Measurements from ENCODE around the gene CHCHD10. TPM values are rescaled to one million over a fixed set of nuclear protein-coding genes. Genes with fewer than 3 reads are reported as not detected.

CHCHD10 gene
- total and polyA plus RNA-seq, 2 experiments from 2014 or later = 77.5 to 324 TPM

GRCh38 chr22:23754220-23754919, 13.4 kb downstream of the CHCHD10 start, which contains the start of gene VPREB3:
TSS of gene VPREB3 (minus strand) at chr22:23754425. CDS start at chr22:23754363, 62 bp downstream.
- no peak for TF ChIP-seq CTCF (IDR thresholded peaks at IDR 0.05; ENCODE audit: low read depth, low read length)
- DNase-seq (ENCODE audit: low read depth in 1 of 2, low spot score in 1 of 2) = no peak

GRCh38 chr22:23753385-23753784, 14.4 kb downstream of the CHCHD10 start:
- no peak for DNase-seq (ENCODE audit: low read depth in 1 of 2, low spot score in 1 of 2)
- Histone ChIP-seq H3K36me3 (no peaks in the 10 kb centered on the region), H3K27me3 (no peaks in the 10 kb centered on the region), H3K4me3 (no peak overlapping the region), H3K4me1 (ENCODE audit: low read depth) (peaks cover 7% of the 10 kb centered on the region), H3K9me3 (ENCODE audit: low read depth) (no peaks in the 10 kb centered on the region), H3K27ac (no peak overlapping the region)
- no peak for TF ChIP-seq CTCF (IDR thresholded peaks at IDR 0.05; ENCODE audit: low read depth, low read length)

More at GRCh38 chr22:23754220-23754919, 13.4 kb downstream of the CHCHD10 start, which contains the start of gene VPREB3:
- Histone ChIP-seq H3K36me3 (no peaks in the 10 kb centered on the region), H3K27me3 (no peaks in the 10 kb centered on the region), H3K4me3 (no peak within 1 kb of the TSS), H3K27ac (no peak within 1 kb of the TSS), H3K4me1 (ENCODE audit: low read depth) (peaks cover 7% of the 10 kb centered on the region), H3K9me3 (ENCODE audit: low read depth) (no peaks in the 10 kb centered on the region)

GRCh38 chr22:23752750-23753149, 15.0 kb downstream of the CHCHD10 start:
- no peaks in the 10 kb centered on the region for H3K36me3 ChIP-seq
- no peaks in the 10 kb centered on the region for H3K27me3 ChIP-seq
- no peak for DNase-seq (ENCODE audit: low read depth in 1 of 2, low spot score in 1 of 2)
- TF ChIP-seq CTCF (IDR thresholded peaks at IDR 0.05; ENCODE audit: low read depth, low read length) = no peak
- H3K9me3 ChIP-seq (ENCODE audit: low read depth) = no peaks in the 10 kb centered on the region
- H3K27ac ChIP-seq = no peak overlapping the region
- peaks cover 7% of the 10 kb centered on the region for H3K4me1 ChIP-seq (ENCODE audit: low read depth)
- no peak overlapping the region for H3K4me3 ChIP-seq

- no peak for DNase-seq (ENCODE audit: low read depth in 1 of 2, low spot score in 1 of 2)
Observed at GRCh38 chr22:23752090-23752691, 15.6 kb downstream of the CHCHD10 start.

GRCh38 chr22:23751441-23751996, 16.3 kb downstream of the CHCHD10 start:
- peak overlapping the region; percentile 94 for H3K27ac ChIP-seq
- peak overlapping the region; percentile 87 for H3K4me3 ChIP-seq
- H3K27me3 ChIP-seq = no peaks in the 10 kb centered on the region
- no peaks in the 10 kb centered on the region for H3K9me3 ChIP-seq (ENCODE audit: low read depth)
- peaks cover 7% of the 10 kb centered on the region for H3K4me1 ChIP-seq (ENCODE audit: low read depth)
- H3K36me3 ChIP-seq = no peaks in the 10 kb centered on the region
- peak in 1 of 2 donors; percentile 39 for DNase-seq (ENCODE audit: low read depth in 1 of 2, low spot score in 1 of 2)
- TF ChIP-seq CTCF (IDR thresholded peaks at IDR 0.05; ENCODE audit: low read depth, low read length) = no peak

More at GRCh38 chr22:23752090-23752691, 15.6 kb downstream of the CHCHD10 start:
- no peak overlapping the region for H3K4me3 ChIP-seq
- no peaks in the 10 kb centered on the region for H3K36me3 ChIP-seq
- H3K27ac ChIP-seq = no peak overlapping the region
- no peaks in the 10 kb centered on the region for H3K9me3 ChIP-seq (ENCODE audit: low read depth)
- peaks cover 7% of the 10 kb centered on the region for H3K4me1 ChIP-seq (ENCODE audit: low read depth)
- H3K27me3 ChIP-seq = no peaks in the 10 kb centered on the region
- no peak for TF ChIP-seq CTCF (IDR thresholded peaks at IDR 0.05; ENCODE audit: low read depth, low read length)
